Measurements from ENCODE around the gene NKAPD1.
A peak's percentile ranks its signal among the peaks of the same experiment; 100 is the strongest.
"Not testable (repeated sequence)": the region's sequence is repeated elsewhere in the genome, so short reads cannot be mapped to it uniquely, and the experiment has no call there.

The NKAPD1 gene

DNA sequence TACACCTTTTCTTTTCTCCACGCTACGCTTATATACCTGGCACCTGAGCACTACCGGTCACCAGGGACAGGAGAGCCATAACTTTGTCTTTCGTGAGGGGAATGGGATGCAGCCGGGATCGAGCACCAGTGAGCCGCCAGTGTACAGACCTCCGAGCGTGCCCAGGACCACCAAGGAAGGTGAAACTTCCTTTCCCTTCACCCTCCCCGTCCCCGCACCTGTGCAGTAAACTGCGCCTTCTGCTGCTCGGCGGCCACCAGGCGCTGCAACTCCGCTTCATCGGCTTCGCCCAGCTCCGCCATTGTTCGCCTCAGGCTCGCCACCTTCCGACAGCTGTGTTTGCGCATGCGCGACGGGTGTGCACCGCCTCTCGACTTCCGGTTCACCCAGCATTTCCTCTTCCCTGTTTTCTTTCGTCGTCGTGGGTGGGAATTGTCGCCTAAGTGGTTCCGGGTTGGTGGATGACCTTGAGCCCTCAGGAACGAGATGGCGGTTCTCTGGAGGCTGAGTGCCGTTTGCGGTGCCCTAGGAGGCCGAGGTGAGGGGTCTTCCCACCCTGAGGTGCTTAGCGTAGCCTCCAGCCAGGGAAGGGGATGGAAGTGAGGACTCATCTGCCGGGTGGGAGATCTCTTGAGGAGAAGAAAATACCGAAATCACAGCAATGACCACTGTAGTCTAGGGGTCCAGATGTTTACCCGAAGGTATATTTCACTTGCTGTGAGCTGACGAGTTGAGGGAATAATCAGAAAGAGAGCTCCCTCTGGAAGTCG lies 12.5 kb downstream of the NKAPD1 start, which contains the start of the genes SDHD and TIMM8B:
Gene SDHD, plus strand, starts transcription at position 452 of the 770 bp plus-strand sequence. Its CDS starts 35 bp downstream, at position 487.
Gene TIMM8B, minus strand, starts transcription at position 335 of the 770 bp plus-strand sequence. Its CDS starts 33 bp downstream, at position 302.
- DNase-seq (ENCODE audit: low read depth, low spot score), result peak; percentile 98

DNA sequence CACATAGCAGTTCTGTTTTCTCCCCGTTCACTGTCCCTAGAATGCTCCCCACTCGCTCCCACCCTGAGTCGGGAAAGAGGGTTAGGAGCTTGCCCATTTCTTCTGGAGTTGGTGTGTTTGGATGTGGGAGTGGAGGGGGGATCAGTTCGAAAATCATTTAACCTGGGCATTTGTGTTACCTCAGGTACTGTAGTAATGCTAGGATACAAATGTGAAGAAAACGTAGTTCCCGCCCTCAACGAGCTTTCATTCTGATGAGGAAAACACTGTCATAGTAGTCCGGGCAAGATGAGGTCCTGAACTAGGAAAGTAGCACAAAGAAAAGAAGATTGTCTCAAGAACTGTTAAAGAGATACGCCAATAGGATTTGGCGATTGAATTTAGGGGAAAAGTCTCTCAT lies 13.1 kb downstream of the NKAPD1 start:
- DNase-seq (ENCODE audit: low read depth, low spot score), result no peak

DNA sequence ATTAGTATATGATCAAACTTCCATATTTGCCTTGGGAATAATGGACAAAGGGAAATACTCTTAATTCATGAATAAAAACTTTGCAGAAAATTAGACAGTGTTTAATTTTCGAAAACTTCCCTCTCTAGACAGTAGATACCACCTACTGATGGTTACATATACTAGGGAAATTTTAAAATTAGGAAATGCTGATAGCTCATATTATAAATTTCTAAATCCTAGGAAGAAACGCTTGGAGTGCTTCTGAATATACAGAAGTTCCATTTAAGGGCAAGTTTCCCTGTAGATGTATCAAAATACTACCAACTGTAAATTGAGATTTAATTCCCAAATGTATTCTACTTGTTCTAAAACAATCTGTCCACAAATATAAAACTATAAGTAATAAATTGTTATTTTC lies 21.2 kb downstream of the NKAPD1 start:
- not testable (repeated sequence) for DNase-seq (ENCODE audit: low read depth, low spot score)

DNA sequence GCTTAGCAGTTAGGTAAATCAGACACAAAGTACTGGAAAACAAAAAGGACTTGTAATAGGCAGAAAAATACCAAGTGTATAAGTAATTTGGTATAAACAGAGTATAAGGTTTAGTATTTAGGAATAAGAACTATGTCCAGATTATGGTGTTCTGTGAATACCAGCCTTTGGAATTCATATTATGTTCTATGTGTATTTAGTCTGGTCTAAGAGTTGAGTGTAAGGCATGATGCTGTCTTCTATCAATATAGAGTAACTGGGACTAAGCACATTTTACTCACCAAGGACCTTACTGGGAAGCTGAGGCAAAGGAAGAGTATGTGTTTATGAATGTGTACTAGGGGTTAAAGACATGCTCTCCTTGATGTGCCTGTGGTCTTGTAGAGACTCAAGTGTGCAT lies 22.1 kb downstream of the NKAPD1 start:
- no peak for DNase-seq (ENCODE audit: low read depth, low spot score)

DNA sequence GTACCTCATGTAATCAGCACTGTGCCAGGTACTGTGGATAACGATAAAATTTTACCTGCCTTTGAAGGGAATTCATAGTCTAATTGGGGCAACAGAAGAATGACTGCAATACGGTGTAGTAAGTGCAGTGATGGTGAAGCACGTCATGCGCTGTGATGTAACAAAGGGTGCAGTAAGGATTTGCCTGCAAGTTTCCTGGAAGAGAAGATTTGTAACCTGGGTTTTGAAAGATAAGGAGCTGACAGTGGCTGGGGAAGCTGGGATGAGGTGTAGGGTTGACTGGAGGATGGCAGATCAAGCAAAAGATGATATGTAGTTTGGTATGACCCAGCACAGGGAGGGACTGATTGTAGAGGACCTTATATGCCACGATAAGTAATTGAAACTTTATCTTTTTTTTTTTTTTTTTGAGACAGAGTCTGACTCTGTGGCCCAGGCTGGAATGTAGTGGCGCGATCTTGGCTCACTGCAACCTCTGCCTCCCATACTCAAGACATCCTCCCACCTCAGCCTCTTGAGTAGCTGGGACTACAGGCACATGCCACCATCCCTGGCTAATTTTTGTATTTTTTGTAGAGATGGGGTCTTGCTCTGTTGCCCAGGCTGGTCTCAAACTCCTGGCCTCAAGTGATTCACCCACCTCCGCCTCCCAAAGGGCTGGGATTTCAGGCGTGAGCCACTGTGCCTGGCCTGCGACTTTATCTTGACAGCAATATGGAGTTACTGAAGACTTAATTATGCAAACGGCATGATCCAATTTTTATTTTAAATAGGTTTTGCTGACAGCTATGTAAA lies 23.8 kb downstream of the NKAPD1 start:
- no peak for DNase-seq (ENCODE audit: low read depth, low spot score)

DNA sequence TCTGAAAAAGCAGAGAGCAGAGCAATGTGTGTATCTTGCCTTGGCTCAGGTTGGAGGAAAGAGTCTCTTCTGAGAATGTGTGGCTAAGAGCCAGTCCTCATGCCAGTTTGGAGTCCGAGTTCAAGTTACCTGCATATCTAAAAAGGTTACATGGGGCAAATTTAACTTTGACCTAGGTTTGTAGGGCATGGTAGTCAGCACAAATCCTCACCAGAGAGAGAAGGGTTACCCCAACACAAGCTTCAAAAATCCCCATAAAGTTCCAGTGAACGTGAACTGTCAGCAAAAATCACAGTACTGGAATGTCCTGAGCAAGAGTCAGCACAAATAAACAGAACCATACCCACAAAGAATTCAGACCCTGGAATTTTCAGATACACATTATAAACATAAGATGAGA lies 26.4 kb downstream of the NKAPD1 start:
- peak; percentile 48 for DNase-seq (ENCODE audit: low read depth, low spot score)

DNA sequence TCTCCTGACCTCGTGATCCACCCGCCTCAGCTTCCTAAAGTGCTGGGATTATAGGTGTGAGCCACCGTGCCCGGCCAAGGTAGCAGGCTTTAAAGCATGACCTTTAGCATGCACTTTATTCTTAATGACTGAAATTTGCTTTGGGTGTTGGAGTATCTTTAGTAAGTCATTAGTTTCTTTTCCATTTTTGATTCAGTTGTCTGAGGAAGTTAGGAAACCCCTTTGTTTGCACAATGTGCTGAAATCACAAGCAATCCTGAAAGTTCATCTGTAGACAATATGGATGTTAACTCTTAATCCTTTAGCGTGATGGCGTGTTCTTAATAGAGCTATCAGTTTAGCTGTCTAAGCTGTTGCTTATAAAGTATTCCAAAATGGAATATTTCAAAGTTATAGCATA lies 29.3 kb downstream of the NKAPD1 start:
- DNase-seq (ENCODE audit: low read depth, low spot score), result no peak

DNA sequence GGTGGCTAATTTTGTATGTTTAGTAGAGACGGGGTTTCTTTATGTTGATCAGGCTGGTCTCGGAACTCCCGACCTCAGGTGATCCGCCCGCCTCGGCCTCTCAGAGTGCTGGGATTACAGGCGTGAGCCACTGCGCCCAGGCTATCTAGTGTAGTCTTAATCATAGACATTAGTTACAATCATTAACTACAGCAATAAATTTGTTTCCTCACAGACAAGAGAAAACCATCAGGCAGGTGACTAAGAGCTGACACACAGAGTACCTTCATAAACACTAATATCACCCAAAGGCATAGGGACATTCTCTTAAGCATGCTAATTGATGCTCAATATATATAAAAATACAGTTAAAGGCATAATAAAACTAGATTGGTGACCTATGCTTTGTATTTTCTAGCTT lies 32.0 kb downstream of the NKAPD1 start:
- DNase-seq (ENCODE audit: low read depth, low spot score), result no peak

DNA sequence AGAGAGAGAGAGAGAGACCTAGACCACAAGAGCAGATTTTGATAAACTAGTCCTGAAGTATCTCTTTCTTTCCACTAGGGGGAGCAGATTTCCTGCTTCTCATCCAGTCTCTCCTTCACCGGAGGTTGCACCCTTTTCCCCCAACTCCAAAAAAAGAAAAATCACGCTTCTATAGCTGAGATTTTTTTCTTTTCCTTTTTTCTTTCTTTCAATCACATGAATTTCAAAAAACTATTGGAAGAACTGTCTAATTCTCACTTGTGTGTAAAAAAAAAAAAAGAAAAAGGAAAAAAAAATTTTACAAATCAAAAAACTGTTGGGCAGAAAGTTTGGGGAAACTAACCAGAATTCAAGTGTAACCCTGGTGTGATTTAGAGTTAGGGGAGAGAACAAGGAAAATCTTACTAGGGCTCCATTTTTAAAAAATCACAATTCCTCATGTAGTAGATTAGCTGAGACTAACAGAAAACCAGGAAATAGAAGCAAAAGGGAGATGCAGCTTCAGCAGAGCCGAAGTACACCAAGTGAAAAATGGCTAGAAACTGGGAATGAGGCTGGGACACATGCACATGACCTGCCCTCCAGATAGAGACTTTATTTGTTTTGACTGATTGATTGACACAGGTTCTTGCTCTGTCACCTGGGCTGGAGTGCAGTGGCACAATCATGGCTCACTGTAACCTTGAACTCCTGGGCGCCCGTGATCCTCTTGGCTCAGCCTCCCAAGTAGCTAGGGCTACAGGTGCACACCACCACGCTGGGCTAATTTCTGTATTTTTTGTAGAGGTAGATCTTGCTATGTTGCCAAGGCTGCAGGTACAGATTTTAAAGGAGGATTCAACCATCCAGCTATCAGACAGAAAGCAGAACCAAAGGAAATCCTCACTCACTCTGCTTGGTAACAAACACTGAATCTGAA lies 39.7 kb downstream of the NKAPD1 start:
- peak; percentile 72 for DNase-seq (ENCODE audit: low read depth, low spot score)

DNA sequence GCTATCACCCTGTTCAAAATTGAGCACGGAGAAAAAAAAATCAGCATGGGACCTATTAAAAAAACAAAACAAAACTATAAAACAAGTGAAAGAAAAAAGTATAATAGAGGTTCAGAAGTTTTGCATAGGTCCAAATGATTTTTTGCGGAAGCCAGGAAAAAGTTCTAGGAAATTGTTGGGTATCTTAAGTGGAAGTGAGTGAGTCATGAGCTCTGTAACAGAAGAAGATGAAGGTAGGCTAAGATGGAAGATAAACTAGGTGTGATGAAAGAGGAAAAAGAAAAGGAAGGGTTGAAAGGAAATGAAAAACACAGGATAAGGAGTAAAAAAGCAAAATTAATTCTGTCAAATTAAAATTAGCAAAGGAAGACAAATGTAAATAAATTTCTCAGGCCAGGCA lies 40.4 kb downstream of the NKAPD1 start:
- no peak for DNase-seq (ENCODE audit: low read depth, low spot score)

DNA sequence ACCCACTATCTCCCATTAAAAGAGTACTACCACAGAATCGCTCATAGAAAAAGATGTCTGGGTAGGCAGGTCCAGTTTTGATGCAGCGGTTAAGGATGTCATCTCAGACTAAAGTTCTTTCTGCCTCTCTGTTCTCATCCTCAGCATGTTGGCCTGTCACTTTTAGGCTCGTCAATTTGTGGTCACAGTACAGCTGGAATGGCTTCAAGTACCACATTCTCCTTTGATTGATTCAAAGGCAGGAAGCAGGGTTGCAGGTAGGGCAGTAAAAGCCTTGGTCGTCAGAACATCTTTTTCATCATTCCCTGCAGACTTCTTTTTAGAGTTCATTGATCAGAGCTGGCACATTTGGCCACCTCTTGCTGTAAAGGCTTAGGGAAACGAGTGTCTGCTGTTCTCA lies 41.3 kb downstream of the NKAPD1 start:
- DNase-seq (ENCODE audit: low read depth, low spot score), result no peak

DNA sequence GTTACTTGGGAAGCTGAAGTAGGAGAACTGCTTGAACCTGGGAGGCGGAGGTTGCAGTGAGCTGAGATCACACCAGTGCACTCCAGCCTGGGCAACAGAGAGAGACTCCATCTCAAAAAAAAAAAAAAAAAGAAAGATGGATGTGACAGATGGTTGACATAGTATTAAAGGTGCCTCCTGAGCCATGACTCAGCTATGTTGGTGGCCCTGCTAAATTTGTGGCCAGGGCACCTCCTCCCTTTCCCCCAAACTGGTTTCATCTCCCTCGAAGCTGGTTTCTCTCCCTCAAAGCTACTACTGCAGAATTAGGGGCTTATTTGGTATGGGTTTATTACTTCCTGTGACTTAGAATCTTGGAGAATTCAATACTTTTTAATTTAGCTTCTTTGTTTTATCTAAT lies 44.1 kb downstream of the NKAPD1 start:
- DNase-seq (ENCODE audit: low read depth, low spot score), result no peak

DNA sequence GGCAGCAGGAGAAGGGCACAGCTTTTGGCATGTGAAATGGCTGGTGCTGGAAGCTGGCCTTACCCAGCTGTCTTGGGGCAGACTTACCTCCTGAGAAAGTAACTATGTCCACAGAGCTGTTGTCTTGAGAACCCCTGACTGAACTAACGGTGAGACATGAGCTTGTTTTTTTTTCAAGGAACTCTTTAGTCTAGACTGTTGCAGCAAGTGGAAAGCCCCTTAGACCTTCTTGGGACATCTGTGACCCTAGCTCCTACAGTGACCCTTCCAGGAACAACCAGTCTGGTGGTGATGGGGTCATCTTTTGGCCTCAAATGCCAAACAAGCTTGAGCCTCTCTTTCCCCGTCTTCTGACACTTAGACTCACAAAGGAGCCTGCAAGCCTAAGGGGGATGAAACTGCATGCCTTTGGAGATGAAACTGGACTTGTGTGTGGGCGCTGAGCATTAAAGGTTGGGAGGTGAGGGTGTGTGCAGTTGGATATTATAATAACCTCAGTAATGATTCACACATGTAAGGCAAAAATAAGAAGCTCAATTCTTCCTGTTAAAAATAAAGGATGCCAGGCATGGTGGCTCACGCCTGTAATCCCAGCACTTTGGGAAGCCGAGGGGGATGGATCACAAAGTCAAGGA lies 48.0 kb downstream of the NKAPD1 start:
- no peak for DNase-seq (ENCODE audit: low read depth, low spot score)

DNA sequence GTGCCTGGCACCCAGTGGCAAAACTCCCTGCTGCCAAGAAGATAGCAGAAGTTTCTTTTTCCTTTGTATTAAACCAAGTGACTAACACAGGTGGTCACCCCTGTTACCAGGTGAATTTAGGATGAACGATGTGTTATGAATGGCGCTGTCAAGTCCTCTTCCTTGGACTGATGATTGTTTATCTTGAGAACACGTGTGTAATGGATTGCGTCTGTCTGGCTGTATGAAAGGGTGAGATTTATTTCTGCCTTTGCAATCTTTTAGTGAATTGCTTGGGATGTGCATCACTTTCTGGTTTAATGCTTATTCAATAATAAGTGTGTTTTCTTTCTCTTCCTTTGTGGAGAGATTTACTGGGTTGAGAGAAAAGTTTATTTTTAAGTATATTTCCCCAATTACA lies 49.0 kb downstream of the NKAPD1 start:
- DNase-seq (ENCODE audit: low read depth, low spot score), result no peak

DNA sequence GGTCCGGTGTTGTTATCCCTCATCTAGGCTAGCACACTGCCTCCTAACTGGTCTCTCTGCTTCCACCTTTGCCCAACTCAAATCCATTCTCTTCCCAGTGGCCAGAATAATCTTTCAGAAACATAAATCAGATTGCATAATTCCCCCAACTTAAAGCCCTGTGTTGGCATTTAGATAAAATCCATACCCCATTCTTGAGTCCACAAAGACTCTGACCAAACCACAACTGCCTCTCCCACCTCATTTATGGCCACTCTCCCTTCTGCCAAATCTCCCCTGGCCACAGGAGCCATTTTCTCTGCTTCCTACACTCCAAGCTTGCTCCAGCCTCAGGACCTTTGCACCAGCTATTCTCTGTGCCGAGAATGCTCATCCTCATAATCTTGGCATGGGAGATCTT lies 53.0 kb downstream of the NKAPD1 start:
- no peak for DNase-seq (ENCODE audit: low read depth, low spot score)

DNA sequence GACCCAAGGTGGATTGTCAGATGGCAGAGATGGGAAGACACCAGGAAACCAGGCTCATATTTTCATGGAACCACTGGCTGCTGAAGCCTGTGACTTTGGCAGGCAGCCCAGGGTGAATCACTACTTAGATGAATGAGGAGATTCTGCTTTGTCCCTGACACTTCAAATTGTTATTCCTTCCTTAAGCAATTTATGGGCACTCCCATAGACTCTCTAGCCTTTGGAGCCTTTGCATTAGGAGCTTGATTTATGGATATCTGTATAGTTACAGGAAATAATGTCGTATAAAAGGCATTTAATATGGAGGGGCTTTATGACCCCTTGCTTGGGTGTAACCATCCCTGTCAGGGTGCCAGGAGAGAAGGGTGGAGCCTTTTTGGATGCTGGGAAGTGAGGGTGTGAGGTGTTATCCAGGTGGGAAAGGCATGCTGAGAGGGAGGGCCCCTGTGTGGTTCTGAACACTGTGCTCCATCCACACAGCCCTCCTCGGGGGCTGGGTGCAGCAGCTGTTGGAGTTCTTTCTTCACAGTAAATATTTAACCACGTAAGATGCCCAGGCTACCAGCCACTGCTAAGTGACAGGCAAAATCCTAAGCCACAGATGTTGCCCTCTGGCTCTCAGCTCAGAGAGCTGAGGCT lies 54.5 kb downstream of the NKAPD1 start:
- DNase-seq (ENCODE audit: low read depth, low spot score), result peak; percentile 72

DNA sequence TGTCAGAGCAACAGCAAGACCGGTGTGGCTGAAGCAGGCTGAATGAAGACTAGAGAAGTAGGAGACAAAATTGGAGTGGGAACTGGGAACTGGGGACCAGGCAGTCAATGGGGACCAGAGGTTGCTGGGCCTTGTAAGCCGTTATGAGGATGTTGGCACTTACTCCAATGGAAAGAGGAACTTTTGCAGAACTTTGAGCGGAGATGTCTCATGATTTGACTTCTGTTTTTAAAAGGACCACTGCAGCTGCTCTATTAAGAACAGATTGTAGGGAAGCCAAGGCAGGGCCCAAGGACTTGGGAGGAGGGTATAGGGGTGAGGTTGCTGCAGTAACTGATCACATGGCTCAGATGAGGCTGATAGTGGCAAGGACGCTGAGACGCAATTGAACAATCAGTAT lies 55.6 kb downstream of the NKAPD1 start:
- DNase-seq (ENCODE audit: low read depth, low spot score), result no peak

DNA sequence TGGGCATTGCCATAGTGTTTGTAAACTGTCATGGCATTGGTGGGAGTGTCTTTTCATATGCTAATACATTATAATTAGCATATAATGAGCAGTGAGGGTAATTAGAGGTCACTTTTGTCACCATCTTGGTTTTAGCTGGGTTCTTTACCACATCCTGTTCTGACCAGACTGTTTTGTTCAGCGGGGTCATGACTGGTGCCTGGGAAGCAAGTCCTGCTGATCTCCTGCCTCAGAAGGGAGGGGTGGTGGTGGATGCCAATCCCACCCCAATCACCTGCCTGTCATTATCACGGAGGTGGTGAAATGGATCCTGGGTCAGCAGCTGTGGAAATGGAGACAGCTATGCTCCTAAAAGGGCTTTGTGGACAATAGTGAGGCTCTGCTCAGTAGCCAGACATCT lies 58.6 kb downstream of the NKAPD1 start:
- DNase-seq (ENCODE audit: low read depth, low spot score), result peak; percentile 24

DNA sequence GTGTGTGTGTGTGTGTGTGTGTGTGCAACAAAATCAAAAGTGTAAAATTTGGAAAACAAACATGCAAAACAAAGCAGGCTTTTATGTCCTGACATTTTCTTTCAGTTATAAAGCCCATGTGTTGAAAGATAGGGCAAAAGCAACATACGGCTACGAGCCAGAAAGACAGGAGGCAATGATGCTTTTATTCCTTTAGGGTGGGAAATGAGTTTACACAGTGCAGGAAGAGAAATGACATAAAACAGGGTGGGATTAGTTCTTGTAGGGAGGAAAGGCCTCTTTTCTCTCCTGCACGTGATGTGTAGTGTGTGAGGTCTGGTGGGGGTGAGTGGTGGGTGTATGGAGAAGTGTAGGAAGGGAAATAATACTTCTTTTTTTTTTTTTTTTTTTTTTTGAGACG lies 60.4 kb downstream of the NKAPD1 start:
- no peak for DNase-seq (ENCODE audit: low read depth, low spot score)

All from astrocyte of the hippocampus (primary cell).